Fibroblast of lung (primary cell): Measurements from ENCODE around the gene SFXN3. TPM values are rescaled to one million over a fixed set of nuclear protein-coding genes. Genes with fewer than 3 reads are reported as not detected.

ENCODE experiments used
- DNase-seq, 2 donors: peaks; one replicate each; pipeline versions ENCODE4 v3.0.0 to v3.0.0-alpha.2; 2010; ENCODE audit warnings: low read depth in 2 of 2
- H2AFZ ChIP-seq: 2 replicates; pipeline ENCODE4 v1.5.1; 2012; ENCODE audit warnings: low read length, control low read depth, inconsistent platforms
- H3K27ac ChIP-seq: 2 replicates; pipeline ENCODE4 v1.5.1; 2011; ENCODE audit warnings: low read length, control low read depth; ENCODE audit not compliant: insufficient read depth
- H3K27me3 ChIP-seq: 2 replicates; pipeline ENCODE4 v1.5.1; 2011; ENCODE audit warnings: mild to moderate bottlenecking, low read length; ENCODE audit not compliant: control insufficient read depth, insufficient read depth
- H3K36me3 ChIP-seq: 2 replicates; pipeline ENCODE4 v1.5.1; 2011; ENCODE audit warnings: low read length; ENCODE audit not compliant: control insufficient read depth, insufficient read depth
- H3K4me1 ChIP-seq: 2 replicates; pipeline ENCODE4 v1.5.1; 2011; ENCODE audit warnings: low read length; ENCODE audit not compliant: control insufficient read depth, insufficient read depth; ENCODE audit errors: extremely low read depth
- H3K4me2 ChIP-seq: 2 replicates; pipeline ENCODE4 v1.5.1; 2011; ENCODE audit warnings: low read length, control low read depth; ENCODE audit not compliant: insufficient read depth; ENCODE audit errors: extremely low read depth
- H3K4me3 ChIP-seq, 4 experiments: fragments of 200-600 bp in 1 of 4; sonication (generic) in 1 of 4; replicated peaks in 1 of 4; 2 replicates each; pipeline ENCODE4 v1.5.1; 2011 to 2016; ENCODE audit warnings: low read length in 4 of 4, low read depth in 3 of 4, mild to moderate bottlenecking in 3 of 4, control low read depth in 2 of 4, inconsistent platforms in 1 of 4, mixed read lengths in 1 of 4; ENCODE audit not compliant: insufficient read depth in 1 of 4; ENCODE audit errors: control extremely low read depth in 1 of 4
- H3K79me2 ChIP-seq: 2 replicates; pipeline ENCODE4 v1.5.1; 2012; ENCODE audit warnings: mild to moderate bottlenecking, low read length, inconsistent platforms; ENCODE audit not compliant: control insufficient read depth, insufficient read depth
- H3K9ac ChIP-seq: 2 replicates; pipeline ENCODE4 v1.5.1; 2011; ENCODE audit warnings: mild to moderate bottlenecking, low read length, control low read depth; ENCODE audit not compliant: insufficient read depth
- H3K9me3 ChIP-seq: 2 replicates; pipeline ENCODE4 v1.5.1; 2012; ENCODE audit warnings: low read depth, low read length; ENCODE audit not compliant: control insufficient read depth, insufficient read depth
- H4K20me1 ChIP-seq: 2 replicates; pipeline ENCODE4 v1.5.1; 2011; ENCODE audit warnings: low read length; ENCODE audit not compliant: control insufficient read depth, insufficient read depth; ENCODE audit errors: extremely low read depth
- CTCF ChIP-seq, 2 donors: IDR thresholded peaks in 1 of 2; conservative IDR thresholded peaks in 1 of 2; 1 replicate in 1 of 2; 2 replicates in 1 of 2; pipeline ENCODE4 v1.5.1; 2011 to 2012; ENCODE audit warnings: low read length in 2 of 2, control low read depth in 1 of 2, inconsistent platforms in 1 of 2, low read depth in 1 of 2, mild to moderate bottlenecking in 1 of 2
- EZH2 ChIP-seq: IDR thresholded peaks from 2 replicates; pipeline ENCODE4 v1.5.1; 2012; ENCODE audit warnings: low read length, control low read depth, mild to moderate bottlenecking; ENCODE audit errors: missing control alignments
- polyA plus RNA-seq, 2 donors: library from polyadenylated mRNA; depleted of rRNA in 1 of 2; stranded (reverse) in 1 of 2; unstranded in 1 of 2; fragments of >200 nt; gene quantifications; 2 replicates each; pipeline ENCODE4 v1.2.1, GENCODE V29; 2011 to 2012; ENCODE audit warnings: missing spikeins in 1 of 2
- total RNA-seq: library from RNA; depleted of rRNA; stranded (reverse); fragments of >200 nt; gene quantifications from 2 replicates; pipeline ENCODE4 v1.2.1, GENCODE V29; 2014

SFXN3 gene
- total and polyA plus RNA-seq, 2 donors (not counting 1 experiment from before 2014, with no cell fraction given): 55.0 to 79.3 TPM

GRCh38 chr10:101064415-101065030 lies 33.5 kb downstream of the SFXN3 start:
- no peak overlapping the region for H3K4me2 ChIP-seq
- no peaks in the 10 kb centered on the region for H3K9me3 ChIP-seq
- no peak overlapping the region for H2AFZ ChIP-seq
- no peaks in the 10 kb centered on the region for H3K27me3 ChIP-seq
- H3K27ac ChIP-seq: no peak overlapping the region
- H3K4me1 ChIP-seq: peaks cover 12% of the 10 kb centered on the region
- peaks cover 8% of the 10 kb centered on the region for H3K79me2 ChIP-seq
- no peak overlapping the region for H3K4me3 ChIP-seq
- H3K9ac ChIP-seq: no peak overlapping the region
- no peak for TF ChIP-seq EZH2
- no peak for TF ChIP-seq CTCF (conservative IDR thresholded peaks at IDR 0.05 in 1 of 2, IDR thresholded peaks at IDR 0.05 in 1 of 2; ENCODE audit: low read depth in 1 of 2, low read length in 2 of 2)
- no peak for DNase-seq
- H4K20me1 ChIP-seq: no peaks in the 10 kb centered on the region
- H3K36me3 ChIP-seq: no peaks in the 10 kb centered on the region

GRCh38 chr10:101065481-101066145 lies 34.6 kb downstream of the SFXN3 start:
- peaks cover 5% of the 10 kb centered on the region for H3K79me2 ChIP-seq
- no peaks in the 10 kb centered on the region for H3K36me3 ChIP-seq
- H3K27me3 ChIP-seq: no peaks in the 10 kb centered on the region
- H4K20me1 ChIP-seq: no peaks in the 10 kb centered on the region
- H3K9ac ChIP-seq: peak overlapping the region; percentile 56
- no peak for TF ChIP-seq EZH2
- H3K4me2 ChIP-seq: peak overlapping the region; percentile 76
- peak in 1 of 2 donors; percentile 75 for DNase-seq
- peak overlapping the region; percentile 34 for H2AFZ ChIP-seq
- H3K27ac ChIP-seq: peak overlapping the region; percentile 48
- H3K4me3 ChIP-seq: peak overlapping the region in 3 of 4 experiments; percentile 22 to 65 (median 61)
- H3K4me1 ChIP-seq: peaks cover 11% of the 10 kb centered on the region
- H3K9me3 ChIP-seq: no peaks in the 10 kb centered on the region

DNA sequence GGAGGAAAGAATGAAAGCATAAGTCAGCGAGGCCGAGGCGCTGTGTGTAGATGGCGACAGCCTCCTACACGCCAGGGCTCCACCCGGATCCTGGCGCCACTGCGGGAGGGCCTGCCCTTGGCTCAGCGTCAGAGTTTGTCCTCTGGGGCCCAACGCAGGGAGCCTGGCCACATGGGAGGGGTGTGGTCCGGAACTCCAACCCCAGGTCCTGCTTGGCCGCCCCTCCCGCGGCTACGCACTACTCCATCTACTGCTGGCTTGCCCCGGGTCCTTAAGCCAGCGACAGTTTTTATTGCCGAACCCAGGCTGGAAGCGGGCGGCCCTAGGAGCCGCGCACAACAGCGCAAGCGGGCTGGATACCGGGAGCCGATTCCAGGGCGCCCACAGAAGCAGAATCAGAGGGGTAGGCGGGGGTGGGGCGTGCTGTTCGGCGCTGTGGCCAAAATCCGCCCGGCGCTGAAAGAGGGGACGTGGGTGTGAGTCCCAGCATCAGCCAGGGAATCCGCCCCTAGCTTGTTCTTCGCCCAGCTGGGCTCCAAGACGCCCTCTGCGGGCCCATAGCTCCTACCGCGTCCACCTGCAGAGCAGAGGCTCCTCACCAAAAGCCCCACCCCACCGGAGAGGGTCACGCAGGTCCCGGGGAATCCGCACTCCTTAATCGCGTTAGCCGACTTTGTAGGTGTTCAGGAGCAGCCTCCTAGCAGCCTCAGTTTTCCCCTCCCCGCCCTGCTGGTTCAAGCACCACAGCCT lies 35.3 kb downstream of the SFXN3 start:
- Histone ChIP-seq H3K9me3 (no peaks in the 10 kb centered on the region), H3K4me1 (peaks cover 9% of the 10 kb centered on the region), H4K20me1 (no peaks in the 10 kb centered on the region), H3K9ac (peak overlapping the region; percentile 56), H3K36me3 (no peaks in the 10 kb centered on the region), H3K4me3 (peak overlapping the region; percentile 22 to 65 (median 48)), H3K27me3 (no peaks in the 10 kb centered on the region), H2AFZ (peak overlapping the region; percentile 34), H3K4me2 (peak overlapping the region; percentile 76), H3K79me2 (peaks cover 5% of the 10 kb centered on the region), H3K27ac (peak overlapping the region; percentile 48)
- TF ChIP-seq EZH2 (no peak), CTCF (conservative IDR thresholded peaks at IDR 0.05 in 1 of 2, IDR thresholded peaks at IDR 0.05 in 1 of 2; ENCODE audit: low read depth in 1 of 2, low read length in 2 of 2) (peak; percentile 54 to 56)
- DNase-seq: peak; percentile 59 to 79
